ENCODE measurements around the gene SERPINA4.

SERPINA4 gene

GRCh38 chr14:94560751-94561655, at the start of gene SERPINA4:
Gene SERPINA4 (plus strand): TSS chr14:94561442. CDS start chr14:94563483, 2,041 bp downstream.
- TF ChIP-seq CTCF (IDR thresholded peaks at IDR 0.05), result no peak
- Histone ChIP-seq H3K27ac (no peak within 1 kb of the TSS), H3K4me3 (no peak within 1 kb of the TSS)
- DNase-seq (ENCODE audit: low spot score), result peak; percentile 57

- H3K4me3 ChIP-seq, result no peak overlapping the region
- TF ChIP-seq CTCF (IDR thresholded peaks at IDR 0.05), result no peak
- H3K27ac ChIP-seq, result no peak overlapping the region
- no peak for DNase-seq (ENCODE audit: low spot score)
These were observed 46.9 kb upstream of the SERPINA4 start for GRCh38 chr14:94514351-94514750.

- no peak for TF ChIP-seq CTCF (IDR thresholded peaks at IDR 0.05)
- no peak overlapping the region for H3K27ac ChIP-seq
- DNase-seq (ENCODE audit: low spot score), result no peak
- no peak overlapping the region for H3K4me3 ChIP-seq
These were observed 45.8 kb upstream of the SERPINA4 start for GRCh38 chr14:94515426-94515825.

- TF ChIP-seq CTCF (IDR thresholded peaks at IDR 0.05), result no peak
- no peak for DNase-seq (ENCODE audit: low spot score)
- H3K4me3 ChIP-seq, result no peak overlapping the region
- no peak overlapping the region for H3K27ac ChIP-seq
These were observed 45.4 kb upstream of the SERPINA4 start for GRCh38 chr14:94515856-94516255.

GRCh38 chr14:94517248-94517640, 44.0 kb upstream of the SERPINA4 start:
- Histone ChIP-seq H3K4me3 (no peak overlapping the region), H3K27ac (no peak overlapping the region)
- no peak for DNase-seq (ENCODE audit: low spot score)
- no peak for TF ChIP-seq CTCF (IDR thresholded peaks at IDR 0.05)

GRCh38 chr14:94517641-94518257, 43.5 kb upstream of the SERPINA4 start:
- Histone ChIP-seq H3K27ac (no peak overlapping the region), H3K4me3 (no peak overlapping the region)
- no peak for DNase-seq (ENCODE audit: low spot score)
- TF ChIP-seq CTCF (IDR thresholded peaks at IDR 0.05), result no peak
